IPS-18c (cell line): ENCODE results near the gene DTNA.
"Not testable (repeated sequence)": the region's sequence is repeated elsewhere in the genome, so short reads cannot be mapped to it uniquely, and the experiment has no call there.

Source experiments
- H3K4me3 ChIP-seq: 2 replicates; pipeline ENCODE4 v1.7.0; 2013; ENCODE audit warnings: low read depth, mild to moderate bottlenecking, low read length, moderate library complexity; ENCODE audit not compliant: insufficient read depth
- H3K9me3 ChIP-seq: one replicate; pipeline ENCODE4 v1.6.1; 2013; ENCODE audit warnings: mild to moderate bottlenecking, low read length, moderate library complexity; ENCODE audit not compliant: control insufficient read depth, insufficient read depth

Gene DTNA

GRCh38 chr18:34887881-34888580, 177.9 kb downstream of the DTNA start:
- Histone ChIP-seq H3K9me3 (no peaks in the 10 kb centered on the region), H3K4me3 (no peak overlapping the region)

GRCh38 chr18:34890486-34891085, 180.5 kb downstream of the DTNA start:
- Histone ChIP-seq H3K4me3 (no peak overlapping the region), H3K9me3 (no peaks in the 10 kb centered on the region)

- no peak overlapping the region for H3K4me3 ChIP-seq
- H3K9me3 ChIP-seq, result no peaks in the 10 kb centered on the region
Measured at GRCh38 chr18:34892379-34892778, 182.3 kb downstream of the DTNA start.

- Histone ChIP-seq H3K4me3 (no peak overlapping the region), H3K9me3 (no peaks in the 10 kb centered on the region)
Measured at GRCh38 chr18:34893239-34893638, 183.1 kb downstream of the DTNA start.

DNA sequence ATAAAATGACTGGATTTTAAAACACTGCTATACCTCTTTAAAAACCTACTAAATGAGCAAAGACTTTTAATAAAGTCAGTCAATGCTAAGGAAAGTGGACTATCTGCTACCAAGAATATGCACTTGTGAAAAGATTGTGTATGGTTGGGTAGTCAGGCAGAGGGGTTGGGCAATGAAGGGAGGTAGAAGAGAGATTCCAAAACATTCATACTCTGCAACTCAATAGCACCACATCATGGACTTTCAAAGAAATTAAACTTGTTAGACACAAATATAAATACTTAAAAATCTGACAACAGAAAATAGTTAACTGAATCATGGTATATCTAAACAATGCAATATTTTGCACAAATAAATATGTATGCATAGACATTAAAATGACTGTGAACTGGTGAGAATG, 191.2 kb downstream of the DTNA start:
- Histone ChIP-seq H3K9me3 (peaks cover 5% of the 10 kb centered on the region), H3K4me3 (no peak overlapping the region)

GRCh38 chr18:34904994-34905393, 194.9 kb downstream of the DTNA start:
- no peak overlapping the region for H3K4me3 ChIP-seq

GRCh38 chr18:34906985-34907384, 196.9 kb downstream of the DTNA start:
- not testable (repeated sequence) for H3K9me3 ChIP-seq, H3K4me3 ChIP-seq

More at GRCh38 chr18:34904994-34905393, 194.9 kb downstream of the DTNA start:
- peaks cover 6% of the 10 kb centered on the region for H3K9me3 ChIP-seq

GRCh38 chr18:34909637-34910364, 199.7 kb downstream of the DTNA start:
- H3K9me3 ChIP-seq, result peaks cover 6% of the 10 kb centered on the region
- no peak overlapping the region for H3K4me3 ChIP-seq

DNA sequence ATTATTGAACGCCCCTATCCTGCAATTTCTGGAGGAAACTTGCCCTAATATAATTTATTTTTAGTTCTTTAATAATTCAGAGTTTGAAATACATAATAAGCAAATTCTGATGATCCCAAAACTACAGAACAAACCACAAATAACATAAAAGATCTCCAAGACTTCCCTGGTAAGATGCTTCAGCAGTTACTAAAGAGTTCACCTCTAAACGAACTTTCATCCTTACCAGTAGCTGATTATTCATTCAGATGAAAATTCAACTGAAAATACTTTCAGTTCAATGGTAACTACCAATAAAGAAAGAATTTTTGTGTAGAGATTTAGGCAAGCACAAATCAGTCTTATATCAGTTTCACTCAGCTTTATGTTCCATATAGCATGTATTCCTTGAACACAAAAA, 201.0 kb downstream of the DTNA start:
- H3K4me3 ChIP-seq, result no peak overlapping the region
- H3K9me3 ChIP-seq, result peaks cover 3% of the 10 kb centered on the region

GRCh38 chr18:34911661-34912384, 201.7 kb downstream of the DTNA start:
- Histone ChIP-seq H3K4me3 (no peak overlapping the region), H3K9me3 (no peaks in the 10 kb centered on the region)

GRCh38 chr18:34913837-34914661, 204.0 kb downstream of the DTNA start:
- Histone ChIP-seq H3K9me3 (no peaks in the 10 kb centered on the region), H3K4me3 (no peak overlapping the region)

DNA sequence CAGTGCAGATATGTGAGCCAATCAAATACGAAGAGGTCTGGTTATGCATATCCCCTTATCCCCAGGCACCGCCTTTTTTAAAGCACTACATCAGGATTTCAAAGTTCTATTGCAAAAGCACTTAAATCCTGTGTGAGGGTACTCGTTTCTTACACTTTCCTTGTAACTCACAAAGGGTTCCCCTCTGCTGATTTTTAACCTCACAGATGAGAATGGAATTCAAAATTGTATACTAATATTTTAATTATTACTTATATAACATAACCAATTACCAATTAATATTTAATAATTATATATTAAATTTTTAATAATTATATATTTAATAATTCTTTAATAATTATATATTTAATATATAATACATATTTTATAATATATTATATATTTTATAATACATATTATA, 204.9 kb downstream of the DTNA start:
- H3K9me3 ChIP-seq, result no peaks in the 10 kb centered on the region
- H3K4me3 ChIP-seq, result no peak overlapping the region

DNA sequence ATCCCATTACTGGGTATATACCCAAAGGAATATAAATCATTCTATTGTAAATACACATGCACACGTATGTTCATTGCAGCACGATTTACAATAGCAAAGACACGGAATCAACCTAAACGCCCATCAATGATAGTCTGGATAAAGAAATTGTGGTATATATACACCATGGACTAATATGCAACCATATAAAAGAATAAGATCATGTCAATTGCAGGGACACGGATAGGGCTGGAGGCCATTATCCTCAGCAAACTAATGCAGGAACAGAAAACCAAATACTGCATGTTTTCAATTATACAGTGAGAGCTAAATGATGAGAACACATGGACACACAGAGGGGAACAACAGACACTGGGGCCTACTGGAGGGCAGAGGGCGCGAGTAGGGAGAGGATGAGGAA, 206.4 kb downstream of the DTNA start:
- H3K9me3 ChIP-seq, H3K4me3 ChIP-seq: not testable (repeated sequence)

DNA sequence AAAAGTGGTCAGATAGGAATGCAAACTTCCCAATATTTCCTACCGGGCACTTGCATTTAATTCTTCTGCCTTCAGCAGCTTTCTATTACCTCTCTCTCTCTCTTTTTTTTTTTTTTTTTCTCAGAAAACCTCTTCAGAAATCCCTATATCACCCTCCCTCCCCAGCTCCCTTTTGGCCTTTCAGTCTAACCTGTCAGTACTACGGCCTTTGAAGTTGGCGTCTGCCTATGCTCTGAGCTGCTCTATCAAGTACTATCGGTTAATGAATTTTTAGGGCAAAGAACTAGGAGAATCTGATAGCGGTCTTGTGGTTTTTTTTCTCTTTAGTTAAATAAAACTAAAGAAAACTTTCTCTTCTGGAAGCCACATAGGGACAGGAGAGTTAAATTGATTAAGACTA, 208.8 kb downstream of the DTNA start:
- Histone ChIP-seq H3K9me3 (no peaks in the 10 kb centered on the region), H3K4me3 (no peak overlapping the region)

GRCh38 chr18:34921226-34921625, 211.1 kb downstream of the DTNA start:
- no peak overlapping the region for H3K4me3 ChIP-seq
- H3K9me3 ChIP-seq, result no peaks in the 10 kb centered on the region

- H3K9me3 ChIP-seq, result no peaks in the 10 kb centered on the region
- H3K4me3 ChIP-seq, result no peak overlapping the region
Measured at GRCh38 chr18:34921811-34922385, 211.8 kb downstream of the DTNA start.

DNA sequence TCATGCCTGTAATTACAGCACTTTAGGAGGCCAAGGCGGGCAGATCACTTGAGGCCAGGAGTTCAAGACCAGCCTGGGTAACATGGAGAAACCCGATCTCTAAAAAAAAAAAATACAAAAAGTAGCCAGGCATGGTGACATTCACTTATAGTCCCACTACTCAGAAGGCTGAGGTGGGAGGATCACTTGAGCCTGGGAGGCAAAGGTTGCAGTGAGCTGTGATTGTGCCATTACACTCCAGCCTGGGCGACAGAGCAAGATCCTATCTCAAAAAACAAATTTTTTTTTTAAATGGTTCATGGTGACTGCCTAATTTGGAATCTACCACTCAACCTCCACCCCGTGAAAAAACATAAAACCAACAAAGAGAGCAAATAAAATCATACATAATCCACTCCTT, 212.5 kb downstream of the DTNA start:
- H3K9me3 ChIP-seq, H3K4me3 ChIP-seq: not testable (repeated sequence)
